ENCODE measurements around the gene ARID5B. TPM values are rescaled to one million over a fixed set of nuclear protein-coding genes. Genes with fewer than 3 reads are reported as not detected.
"Not testable (repeated sequence)": the region's sequence is repeated elsewhere in the genome, so short reads cannot be mapped to it uniquely, and the experiment has no call there.

The ARID5B gene
- total RNA-seq, 3 donors from 2014 or later = 21.9 to 34.1 (median 22.4) TPM

DNA sequence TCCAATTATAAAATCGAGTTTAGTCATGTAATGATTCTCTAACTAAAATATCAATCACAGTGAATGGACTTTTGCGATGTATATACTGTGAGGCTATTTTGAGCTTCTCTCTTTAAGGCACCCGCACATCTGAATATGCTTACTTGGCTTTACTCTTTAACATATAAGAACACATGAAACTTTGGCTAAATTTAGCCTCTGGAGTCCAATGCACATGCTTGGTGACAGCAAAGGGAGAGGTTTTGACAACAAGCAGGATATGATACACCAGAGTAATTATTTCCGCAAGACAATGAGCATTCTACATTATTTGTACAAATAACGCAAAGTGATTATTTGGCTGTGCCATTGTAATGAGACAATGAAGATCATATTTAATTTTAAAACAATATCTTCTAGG lies 72.4 kb downstream of the ARID5B start:
- DNase-seq (no peak), ATAC-seq (no peak)
- H3K4me3 ChIP-seq = no peak overlapping the region
- no peaks in the 10 kb centered on the region for H3K9me3 ChIP-seq
- no peaks in the 10 kb centered on the region for H3K36me3 ChIP-seq (ENCODE audit: low read depth)
- H3K4me1 ChIP-seq (ENCODE audit: low read depth) = peaks cover 13% of the 10 kb centered on the region
- TF ChIP-seq, protein P1, sequence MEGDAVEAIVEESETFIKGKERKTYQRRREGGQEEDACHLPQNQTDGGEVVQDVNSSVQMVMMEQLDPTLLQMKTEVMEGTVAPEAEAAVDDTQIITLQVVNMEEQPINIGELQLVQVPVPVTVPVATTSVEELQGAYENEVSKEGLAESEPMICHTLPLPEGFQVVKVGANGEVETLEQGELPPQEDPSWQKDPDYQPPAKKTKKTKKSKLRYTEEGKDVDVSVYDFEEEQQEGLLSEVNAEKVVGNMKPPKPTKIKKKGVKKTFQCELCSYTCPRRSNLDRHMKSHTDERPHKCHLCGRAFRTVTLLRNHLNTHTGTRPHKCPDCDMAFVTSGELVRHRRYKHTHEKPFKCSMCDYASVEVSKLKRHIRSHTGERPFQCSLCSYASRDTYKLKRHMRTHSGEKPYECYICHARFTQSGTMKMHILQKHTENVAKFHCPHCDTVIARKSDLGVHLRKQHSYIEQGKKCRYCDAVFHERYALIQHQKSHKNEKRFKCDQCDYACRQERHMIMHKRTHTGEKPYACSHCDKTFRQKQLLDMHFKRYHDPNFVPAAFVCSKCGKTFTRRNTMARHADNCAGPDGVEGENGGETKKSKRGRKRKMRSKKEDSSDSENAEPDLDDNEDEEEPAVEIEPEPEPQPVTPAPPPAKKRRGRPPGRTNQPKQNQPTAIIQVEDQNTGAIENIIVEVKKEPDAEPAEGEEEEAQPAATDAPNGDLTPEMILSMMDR (IDR thresholded peaks at IDR 0.05) = no peak
- intact Hi-C loops (cut with DNase I, micrococcal nuclease) = no loop called here

DNA sequence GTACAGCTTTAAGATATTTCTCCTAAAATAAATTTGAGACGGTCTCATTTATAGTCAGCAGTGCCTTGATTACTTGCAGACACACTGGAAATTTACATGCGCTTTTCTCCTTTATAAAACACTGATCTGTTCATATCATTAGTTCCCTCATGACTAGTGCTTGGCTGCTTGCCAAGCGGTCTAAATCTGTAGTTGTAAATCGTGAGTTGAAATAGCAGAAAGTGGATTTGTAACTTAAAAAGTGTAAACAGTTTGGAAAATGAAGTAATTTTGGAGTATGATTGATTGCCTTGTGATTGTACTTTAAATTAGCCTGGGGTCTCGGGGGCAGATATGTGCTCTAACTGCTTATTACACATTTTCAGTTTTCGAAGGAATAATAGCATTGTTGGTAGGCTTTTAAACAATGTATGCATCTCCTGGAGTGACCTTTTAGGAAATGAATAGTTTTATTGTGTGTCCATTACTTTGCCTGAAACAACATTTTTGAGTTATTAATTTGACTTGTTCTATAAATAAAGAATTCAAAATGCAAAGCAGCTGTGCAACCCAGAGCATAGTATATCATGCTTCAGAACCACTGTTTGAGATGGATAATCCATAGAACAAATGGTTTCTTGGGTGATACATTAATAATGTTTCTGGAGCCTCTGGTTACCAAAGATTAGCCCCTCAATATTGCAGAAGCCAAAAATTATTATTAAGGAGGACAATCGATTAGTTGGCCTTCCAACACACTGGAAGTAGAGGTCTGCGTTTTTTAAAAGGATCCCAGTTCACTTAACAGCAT lies 73.3 kb downstream of the ARID5B start:
- peaks cover 15% of the 10 kb centered on the region for H3K4me1 ChIP-seq (ENCODE audit: low read depth)
- H3K9me3 ChIP-seq = no peaks in the 10 kb centered on the region
- intact Hi-C loops (cut with DNase I, micrococcal nuclease) = no loop called here
- ATAC-seq (no peak), DNase-seq (peak in 1 of 3 donors; percentile 72)
- TF ChIP-seq, protein P1 (IDR thresholded peaks at IDR 0.05) = no peak
- H3K4me3 ChIP-seq = no peak overlapping the region
- H3K36me3 ChIP-seq (ENCODE audit: low read depth) = no peaks in the 10 kb centered on the region

DNA sequence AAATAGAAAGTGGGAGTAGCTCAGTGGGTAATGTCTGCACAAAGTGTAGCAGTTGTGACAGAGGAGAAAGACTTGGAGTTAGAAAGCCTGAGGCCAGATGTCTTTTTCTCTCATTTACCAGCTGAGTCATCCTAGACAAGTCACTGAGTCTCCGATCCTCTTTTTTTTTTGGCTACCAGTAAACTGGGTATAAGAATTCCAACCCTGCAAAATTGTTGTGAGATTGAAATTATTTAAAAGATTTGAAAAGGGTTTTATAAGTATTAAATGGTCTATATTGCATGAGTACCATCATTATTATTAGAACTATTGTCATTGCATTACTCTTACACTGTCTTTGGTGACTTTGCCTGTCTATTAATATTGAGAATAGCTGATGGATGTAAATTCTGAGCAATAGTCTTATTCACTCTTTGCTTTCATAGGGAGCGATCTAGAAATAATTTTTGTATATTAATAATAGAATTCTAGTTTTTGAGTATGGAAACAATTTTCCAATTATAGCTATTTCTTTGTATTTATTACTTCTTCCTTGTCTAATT lies 74.0 kb downstream of the ARID5B start:
- no peak for DNase-seq
- TF ChIP-seq, protein P1 (IDR thresholded peaks at IDR 0.05) = no peak
- ATAC-seq = peak; percentile 48
- H3K4me3 ChIP-seq = no peak overlapping the region
- no peaks in the 10 kb centered on the region for H3K36me3 ChIP-seq (ENCODE audit: low read depth)
- intact Hi-C loops (cut with DNase I, micrococcal nuclease) = no loop called here
- no peaks in the 10 kb centered on the region for H3K9me3 ChIP-seq
- H3K4me1 ChIP-seq (ENCODE audit: low read depth) = peaks cover 20% of the 10 kb centered on the region

DNA sequence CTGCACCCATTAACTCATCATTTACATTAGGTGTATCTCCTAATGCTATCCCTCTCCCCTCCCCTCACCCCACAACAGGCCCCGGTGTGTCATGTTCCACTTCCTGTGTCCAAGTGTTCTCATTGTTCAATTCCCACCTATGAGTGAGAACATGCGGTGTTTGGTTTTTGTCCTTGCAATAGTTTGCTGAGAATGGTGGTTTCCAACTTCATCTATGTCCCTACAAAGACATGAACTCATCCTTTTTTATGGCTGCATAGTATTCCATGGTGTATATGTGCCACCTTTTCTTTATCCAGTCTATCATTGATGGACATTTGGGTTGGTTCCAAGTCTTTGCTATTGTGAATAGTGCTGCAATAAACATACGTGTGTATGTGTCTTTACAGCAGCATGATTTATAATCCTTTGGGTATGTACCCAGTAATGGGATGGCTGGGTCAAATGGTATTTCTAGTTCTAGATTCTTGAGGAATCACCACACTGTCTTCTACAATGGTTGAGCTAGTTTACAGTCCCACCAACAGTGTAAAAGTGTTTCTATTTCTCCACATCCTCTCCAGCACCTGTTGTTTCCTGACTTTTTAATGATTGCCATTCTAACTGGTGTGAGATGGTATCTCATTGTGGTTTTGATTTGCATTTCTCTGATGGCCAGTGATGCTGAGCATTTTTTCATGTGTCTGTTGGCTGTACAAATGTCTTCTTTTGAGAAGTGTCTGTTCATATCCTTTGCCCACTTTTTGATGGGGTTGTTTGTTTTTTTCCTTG lies 75.6 kb downstream of the ARID5B start:
- H3K4me3 ChIP-seq; intact Hi-C loops (cut with DNase I, micrococcal nuclease); H3K36me3 ChIP-seq (ENCODE audit: low read depth); H3K9me3 ChIP-seq; DNase-seq; ATAC-seq: not testable (repeated sequence)
- H3K4me1 ChIP-seq (ENCODE audit: low read depth) = peaks cover 21% of the 10 kb centered on the region

DNA sequence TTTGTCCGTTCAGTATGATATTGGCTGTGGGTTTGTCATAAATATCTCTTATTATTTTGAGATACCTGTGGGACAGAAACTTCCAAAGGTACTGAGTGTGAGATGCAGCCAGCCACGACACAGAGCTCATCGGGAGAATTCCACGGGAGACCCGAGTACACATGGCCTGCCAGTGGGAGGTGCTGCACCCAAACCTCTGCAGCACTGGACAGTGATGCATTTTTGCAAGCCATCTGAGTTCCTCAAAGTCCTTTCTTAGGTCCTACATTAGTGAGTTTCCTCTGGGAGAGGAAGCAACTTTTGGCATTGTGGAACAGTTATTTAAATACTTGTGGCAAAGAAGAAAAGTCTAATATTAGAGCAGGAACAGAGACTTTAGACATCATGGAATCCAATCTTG lies 77.5 kb downstream of the ARID5B start:
- intact Hi-C loops (cut with DNase I, micrococcal nuclease) = no loop called here
- peaks cover 21% of the 10 kb centered on the region for H3K4me1 ChIP-seq (ENCODE audit: low read depth)
- peak; percentile 13 for ATAC-seq
- H3K9me3 ChIP-seq = no peaks in the 10 kb centered on the region
- H3K4me3 ChIP-seq = no peak overlapping the region
- no peaks in the 10 kb centered on the region for H3K36me3 ChIP-seq (ENCODE audit: low read depth)
- peak in 1 of 3 donors; percentile 33 for DNase-seq
- TF ChIP-seq, protein P1 (IDR thresholded peaks at IDR 0.05) = no peak

DNA sequence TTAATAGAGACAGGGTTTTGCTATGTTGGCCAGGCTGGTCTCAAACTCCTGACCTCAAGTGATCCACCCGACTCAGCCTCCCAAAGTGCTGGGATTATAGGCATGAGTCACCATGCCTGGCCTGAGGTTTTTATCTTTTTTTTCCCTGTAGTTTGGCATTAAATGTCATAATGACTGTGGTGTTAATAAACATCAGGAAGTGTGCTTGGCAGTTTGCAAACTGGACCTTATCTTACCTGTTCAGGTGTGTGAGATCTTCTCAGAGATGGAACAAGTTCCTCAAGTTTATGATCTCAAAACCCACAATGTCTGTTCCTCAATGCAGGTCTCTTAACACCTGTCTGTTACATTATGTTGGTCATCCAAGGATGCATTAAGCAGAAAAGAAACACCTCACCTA lies 80.0 kb downstream of the ARID5B start:
- DNase-seq (peak in 1 of 3 donors; percentile 20), ATAC-seq (peak; percentile 84)
- H3K4me1 ChIP-seq (ENCODE audit: low read depth) = peaks cover 13% of the 10 kb centered on the region
- H3K9me3 ChIP-seq = no peaks in the 10 kb centered on the region
- no peaks in the 10 kb centered on the region for H3K36me3 ChIP-seq (ENCODE audit: low read depth)
- intact Hi-C loops (cut with DNase I, micrococcal nuclease) = no loop called here
- TF ChIP-seq, protein P1 (IDR thresholded peaks at IDR 0.05) = no peak
- H3K4me3 ChIP-seq = no peak overlapping the region

Data from mucosa of descending colon (tissue), 3 donors.